NB4 (cell line): ENCODE data around the gene MRTFA.

ENCODE experiments used
- MYC ChIP-seq: IDR thresholded peaks from 2 replicates; pipeline ENCODE4 v1.6.1; 2011; ENCODE audit warnings: low read depth, low read length
- POLR2A ChIP-seq: IDR thresholded peaks from 2 replicates; pipeline ENCODE4 v1.6.1; 2011; ENCODE audit warnings: mild to moderate bottlenecking; ENCODE audit not compliant: insufficient read length; ENCODE audit errors: extremely low read depth
- TF ChIP-seq, protein P1 (sequence below): IDR thresholded peaks from 2 replicates; pipeline ENCODE4 v1.6.1; 2011; ENCODE audit warnings: low read depth, low read length

DNA sequence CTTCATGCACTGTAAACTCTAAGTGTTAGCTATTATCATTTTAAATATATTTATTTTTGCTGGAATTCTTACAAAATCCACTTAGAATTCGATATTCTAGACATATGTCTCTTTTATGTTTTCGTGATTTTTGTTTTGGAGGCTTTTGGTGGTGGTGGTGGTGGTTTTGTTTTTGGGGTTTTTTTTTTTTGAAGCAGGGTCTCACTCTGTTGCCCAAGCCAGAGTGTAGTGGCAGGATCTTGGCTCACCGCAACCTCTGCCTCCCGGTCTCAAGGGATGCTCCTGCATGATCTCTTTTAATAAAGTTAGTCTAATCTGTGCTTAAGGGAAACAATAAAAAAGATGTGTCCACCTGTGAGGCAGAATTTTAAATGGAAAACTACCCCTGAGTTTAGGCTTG, 117.7 kb downstream of the MRTFA start:
- TF ChIP-seq, protein P1, sequence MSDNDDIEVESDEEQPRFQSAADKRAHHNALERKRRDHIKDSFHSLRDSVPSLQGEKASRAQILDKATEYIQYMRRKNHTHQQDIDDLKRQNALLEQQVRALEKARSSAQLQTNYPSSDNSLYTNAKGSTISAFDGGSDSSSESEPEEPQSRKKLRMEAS: no peak
- TF ChIP-seq MYC (no peak), POLR2A (no peak)
